Astrocyte (in vitro differentiated cells and primary cell): Measurements from ENCODE around the gene NUP93.

ENCODE experiments used
- CTCF ChIP-seq: IDR thresholded peaks from 2 replicates; pipeline ENCODE4 v1.5.1; 2011; ENCODE audit warnings: low read depth, mild to moderate bottlenecking, inconsistent platforms, low read length, moderate library complexity; ENCODE audit not compliant: insufficient read depth
- EZH2 ChIP-seq: IDR thresholded peaks from 2 replicates; pipeline ENCODE4 v1.6.1; 2012; ENCODE audit warnings: mild to moderate bottlenecking, low read length, inconsistent platforms; ENCODE audit not compliant: insufficient read depth

GRCh38 chr16:56732366-56732765, 2.4 kb downstream of the NUP93 start:
- no peak for TF ChIP-seq EZH2
- no peak for TF ChIP-seq CTCF
